GM21737 (cell line): ENCODE results near the gene APAF1.
A peak's percentile ranks its signal among the peaks of the same experiment; 100 is the strongest.
"Not testable (repeated sequence)": the region's sequence is repeated elsewhere in the genome, so short reads cannot be mapped to it uniquely, and the experiment has no call there.

Experiments
- ATAC-seq: cut with Tn5 transposase; IDR thresholded peaks from one replicate; pipeline ENCODE4 v1.9.1; 2021; ENCODE audit warnings: mild to moderate bottlenecking, moderate library complexity; ENCODE audit not compliant: unreplicated experiment

APAF1 gene

GRCh38 chr12:98644712-98645571 lies at the start of gene APAF1, which contains the start of gene IKBIP:
APAF1 (plus strand) TSS chr12:98645290; CDS start chr12:98648360, 3,070 bp downstream.
IKBIP (minus strand) TSS chr12:98644788; CDS start chr12:98644701, 87 bp downstream.
- ATAC-seq: peak; percentile 89

- ATAC-seq: not testable (repeated sequence)
These were observed 47.8 kb upstream of the APAF1 start for GRCh38 chr12:98597313-98597712.

GRCh38 chr12:98601924-98602323 lies 43.2 kb upstream of the APAF1 start:
- no peak for ATAC-seq

- ATAC-seq: no peak
These were observed 38.6 kb upstream of the APAF1 start for GRCh38 chr12:98606359-98606988.

- no peak for ATAC-seq
These were observed 34.5 kb upstream of the APAF1 start for GRCh38 chr12:98610596-98610995.

GRCh38 chr12:98612696-98613334 lies 32.3 kb upstream of the APAF1 start:
- peak; percentile 88 for ATAC-seq

GRCh38 chr12:98618952-98619351 lies 26.1 kb upstream of the APAF1 start:
- no peak for ATAC-seq

- peak; percentile 61 for ATAC-seq
These were observed 9.3 kb upstream of the APAF1 start for GRCh38 chr12:98635657-98636323.

- no peak for ATAC-seq
These were observed 8.0 kb upstream of the APAF1 start for GRCh38 chr12:98637068-98637467.

GRCh38 chr12:98638009-98638408 lies 7.1 kb upstream of the APAF1 start:
- no peak for ATAC-seq

GRCh38 chr12:98639491-98639890 lies 5.6 kb upstream of the APAF1 start:
- ATAC-seq: no peak

- ATAC-seq: not testable (repeated sequence)
These were observed 2.3 kb upstream of the APAF1 start for GRCh38 chr12:98642801-98643200.

GRCh38 chr12:98644433-98644711 lies 718 bp upstream of the APAF1 start:
- peak; percentile 11 for ATAC-seq

GRCh38 chr12:98645572-98646067 lies 530 bp downstream of the APAF1 start:
- ATAC-seq: no peak

GRCh38 chr12:98646294-98647090 lies 1.4 kb downstream of the APAF1 start:
- no peak for ATAC-seq

- no peak for ATAC-seq
These were observed 6.2 kb downstream of the APAF1 start for GRCh38 chr12:98651328-98651727.

- ATAC-seq: no peak
These were observed 8.9 kb downstream of the APAF1 start for GRCh38 chr12:98653866-98654493.

- ATAC-seq: no peak
These were observed 11.4 kb downstream of the APAF1 start for GRCh38 chr12:98656289-98657101.

GRCh38 chr12:98660521-98660920 lies 15.4 kb downstream of the APAF1 start:
- no peak for ATAC-seq
